GM12872 (cell line): ENCODE measurements around the gene ASAP2.

Experiments
- CTCF ChIP-seq: IDR thresholded peaks from 3 replicates; pipeline ENCODE4 v1.5.1; 2011; ENCODE audit warnings: low read depth, mild to moderate bottlenecking, low read length, moderate library complexity; ENCODE audit not compliant: insufficient read depth

The ASAP2 gene

GRCh38 chr2:9230051-9230802 is 23.6 kb downstream of the ASAP2 start:
- no peak for TF ChIP-seq CTCF

- no peak for TF ChIP-seq CTCF
Observed at GRCh38 chr2:9230881-9231280, 24.3 kb downstream of the ASAP2 start.

DNA sequence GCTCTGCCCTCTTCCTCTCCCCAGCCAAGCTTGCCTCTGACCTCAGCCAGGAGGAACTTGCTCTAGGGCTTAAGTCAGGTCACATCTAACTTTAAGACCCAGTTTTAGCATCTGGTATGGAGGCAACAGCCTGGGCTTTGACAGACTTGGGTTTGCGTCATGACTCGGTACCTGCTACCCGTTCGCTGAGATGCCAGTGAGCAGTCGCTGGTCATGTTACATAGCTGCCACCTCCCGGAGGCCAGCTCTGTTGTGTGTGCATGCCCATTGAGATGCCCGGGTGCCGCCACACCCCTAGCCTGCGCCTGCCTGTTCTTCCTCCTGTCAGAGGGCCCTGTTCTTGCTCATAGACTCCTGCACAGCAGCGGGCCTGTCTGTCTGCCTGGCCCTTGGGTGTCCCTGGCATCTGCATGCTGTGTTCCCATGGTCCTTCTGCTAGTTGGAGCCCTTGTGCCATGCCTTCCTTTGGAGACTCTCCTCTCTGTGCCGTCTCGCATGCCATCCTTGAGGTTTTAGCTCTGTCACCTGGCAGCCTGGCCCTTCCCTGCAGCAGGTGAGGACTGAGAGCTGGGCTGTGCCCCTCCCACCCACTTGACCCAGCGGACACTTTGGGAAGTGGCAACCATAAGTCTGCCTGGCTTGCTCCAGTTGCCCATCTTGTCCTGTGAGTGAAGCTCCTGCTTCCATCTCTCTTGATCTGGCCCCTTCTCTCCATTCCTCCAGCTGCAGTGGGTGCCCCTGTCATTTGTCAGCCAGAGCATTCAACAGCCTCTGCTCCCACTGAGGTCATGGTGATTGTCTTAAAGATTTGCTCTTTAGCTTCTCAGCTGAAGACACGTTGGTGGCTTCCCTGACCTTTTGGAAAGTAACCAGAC is 24.9 kb downstream of the ASAP2 start:
- no peak for TF ChIP-seq CTCF

DNA sequence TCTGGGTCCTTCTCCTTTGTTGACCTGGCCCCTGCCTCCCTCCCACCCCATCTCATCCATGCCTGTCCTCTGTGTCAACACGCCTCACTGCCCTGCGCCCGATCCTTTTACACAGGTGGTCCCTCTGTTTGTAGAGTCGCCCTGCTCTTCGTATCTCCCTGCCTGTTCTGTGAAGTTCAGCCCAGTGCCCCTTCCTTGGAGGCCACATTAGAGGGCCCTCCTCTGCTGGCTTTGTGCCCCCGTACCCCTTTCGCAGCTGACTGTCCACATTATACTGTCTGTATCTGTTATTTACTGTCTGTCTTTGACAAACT is 25.5 kb downstream of the ASAP2 start:
- no peak for TF ChIP-seq CTCF

DNA sequence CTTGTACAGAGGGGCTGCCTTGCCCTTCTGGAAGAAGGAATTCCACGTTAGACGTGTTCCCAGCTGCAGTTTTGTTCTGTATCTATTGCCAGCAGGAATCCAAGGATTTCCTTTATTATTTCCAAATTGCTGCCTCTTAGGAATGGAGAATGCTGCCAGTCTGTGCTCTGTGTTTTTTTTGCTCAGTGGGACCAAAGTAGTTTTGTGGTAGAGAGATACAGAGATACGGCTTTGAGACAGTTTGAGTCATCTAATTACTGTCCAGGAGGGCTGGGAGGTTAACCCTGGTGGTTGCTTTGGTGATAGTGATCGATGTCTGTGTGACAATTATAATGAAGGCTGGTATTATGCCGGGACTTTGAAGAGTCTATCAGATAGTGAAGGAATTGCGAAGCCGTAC is 26.3 kb downstream of the ASAP2 start:
- TF ChIP-seq CTCF = no peak

GRCh38 chr2:9234680-9235146 is 28.1 kb downstream of the ASAP2 start:
- no peak for TF ChIP-seq CTCF

- TF ChIP-seq CTCF = no peak
Observed at GRCh38 chr2:9235147-9236044, 28.8 kb downstream of the ASAP2 start.
